WERI-Rb-1 (cell line): Measurements from ENCODE around the gene KRTAP4-1.
"Not testable (repeated sequence)": the region's sequence is repeated elsewhere in the genome, so short reads cannot be mapped to it uniquely, and the experiment has no call there.

Experiments used
- DNase-seq: peaks from one replicate; pipeline ENCODE4 v3.0.0-alpha.2; 2020
- H3K27ac ChIP-seq: fragments of 250-450 bp; sonication (Bioruptor Pico); 2 replicates; pipeline ENCODE4 v1.5.1; 2020; ENCODE audit warnings: mild to moderate bottlenecking, moderate library complexity
- H3K27me3 ChIP-seq: fragments of 250-450 bp; sonication (Bioruptor Pico); 2 replicates; pipeline ENCODE4 v1.5.1; 2021; ENCODE audit warnings: mild to moderate bottlenecking, low read depth, moderate library complexity; ENCODE audit not compliant: insufficient read depth, severe bottlenecking
- H3K36me3 ChIP-seq: fragments of 250-450 bp; sonication (Bioruptor Pico); 2 replicates; pipeline ENCODE4 v1.5.1; 2020; ENCODE audit warnings: mild to moderate bottlenecking, moderate library complexity
- H3K4me3 ChIP-seq: 2 replicates; pipeline ENCODE4 v1.5.1; 2011; ENCODE audit warnings: low read depth, mild to moderate bottlenecking, control low read depth, low read length
- H3K9me3 ChIP-seq: fragments of 250-450 bp; sonication (Bioruptor Pico); 2 replicates; pipeline ENCODE4 v1.5.1; 2021; ENCODE audit warnings: mild to moderate bottlenecking, moderate library complexity; ENCODE audit not compliant: severe bottlenecking
- CTCF ChIP-seq: IDR thresholded peaks from 2 replicates; pipeline ENCODE4 v1.5.1; 2011; ENCODE audit warnings: low read depth, mild to moderate bottlenecking, control low read depth, inconsistent platforms, low read length

Gene KRTAP4-1

DNA sequence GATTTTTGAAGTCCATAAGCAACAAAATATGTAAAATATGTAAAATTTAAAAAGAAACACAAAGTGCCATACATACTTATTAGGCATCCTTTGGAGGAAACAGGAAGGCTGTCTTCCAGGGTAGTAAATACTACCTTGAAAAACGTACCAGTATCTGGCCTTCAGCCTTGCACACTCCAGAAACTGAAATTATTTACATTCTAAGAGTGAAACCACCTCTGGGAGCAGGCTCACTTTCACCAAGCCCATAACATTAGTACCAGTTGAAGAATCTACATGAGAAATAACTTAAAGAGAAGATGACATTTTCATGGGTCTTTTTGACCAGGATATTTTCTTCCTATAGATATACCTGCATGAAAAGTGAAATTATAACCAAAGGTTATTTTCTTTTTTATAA lies 11.4 kb upstream of the KRTAP4-1 start:
- Histone ChIP-seq H3K4me3 (no peak overlapping the region), H3K9me3 (peaks cover 15% of the 10 kb centered on the region), H3K27ac (no peak overlapping the region), H3K27me3 (peaks cover 66% of the 10 kb centered on the region), H3K36me3 (no peaks in the 10 kb centered on the region)
- DNase-seq: no peak
- TF ChIP-seq CTCF: no peak

DNA sequence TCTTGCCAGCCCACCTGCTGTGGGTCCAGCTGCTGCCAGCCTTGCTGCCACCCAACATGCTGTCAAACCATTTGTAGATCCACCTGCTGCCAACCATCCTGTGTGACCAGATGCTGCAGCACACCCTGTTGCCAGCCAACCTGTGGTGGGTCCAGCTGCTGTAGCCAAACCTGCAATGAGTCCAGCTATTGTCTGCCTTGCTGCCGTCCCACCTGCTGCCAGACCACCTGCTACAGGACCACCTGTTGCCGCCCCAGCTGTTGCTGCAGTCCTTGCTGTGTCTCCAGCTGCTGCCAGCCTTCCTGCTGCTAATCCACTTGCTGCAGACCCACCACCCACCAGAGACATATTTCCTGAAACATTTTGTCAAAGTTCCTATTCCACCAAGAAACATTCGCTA lies 5.6 kb upstream of the KRTAP4-1 start:
- TF ChIP-seq CTCF: no peak

DNA sequence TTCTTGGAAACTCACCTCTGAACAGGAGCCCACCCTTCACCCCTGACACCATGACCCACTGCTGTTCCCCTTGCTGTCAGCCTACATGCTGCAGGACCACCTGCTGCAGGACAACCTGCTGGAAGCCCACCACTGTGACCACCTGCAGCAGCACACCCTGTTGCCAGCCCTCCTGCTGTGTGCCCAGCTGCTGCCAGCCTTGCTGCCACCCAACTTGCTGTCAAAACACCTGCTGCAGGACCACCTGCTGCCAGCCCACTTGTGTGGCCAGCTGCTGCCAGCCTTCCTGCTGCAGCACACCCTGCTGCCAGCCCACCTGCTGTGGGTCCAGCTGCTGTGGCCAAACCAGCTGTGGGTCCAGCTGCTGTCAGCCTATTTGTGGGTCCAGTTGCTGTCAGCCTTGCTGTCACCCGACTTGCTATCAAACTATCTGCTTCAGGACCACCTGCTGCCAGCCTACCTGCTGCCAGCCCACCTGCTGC lies 5.2 kb upstream of the KRTAP4-1 start, which contains the start of gene KRTAP9-1:
Gene KRTAP9-1 (plus strand): TSS at position 51 of the 482 bp plus-strand sequence. CDS start 0 bp downstream, at position 51.
- peaks cover 77% of the 10 kb centered on the region for H3K27me3 ChIP-seq
- not testable (repeated sequence) for DNase-seq, H3K9me3 ChIP-seq, H3K36me3 ChIP-seq, H3K4me3 ChIP-seq, H3K27ac ChIP-seq

More for the DNA sequence above, 5.6 kb upstream of the KRTAP4-1 start:
- Histone ChIP-seq H3K27me3 (peaks cover 78% of the 10 kb centered on the region), H3K36me3 (no peaks in the 10 kb centered on the region), H3K4me3 (no peak overlapping the region), H3K9me3 (peaks cover 6% of the 10 kb centered on the region), H3K27ac (no peak overlapping the region)
- DNase-seq: no peak

DNA sequence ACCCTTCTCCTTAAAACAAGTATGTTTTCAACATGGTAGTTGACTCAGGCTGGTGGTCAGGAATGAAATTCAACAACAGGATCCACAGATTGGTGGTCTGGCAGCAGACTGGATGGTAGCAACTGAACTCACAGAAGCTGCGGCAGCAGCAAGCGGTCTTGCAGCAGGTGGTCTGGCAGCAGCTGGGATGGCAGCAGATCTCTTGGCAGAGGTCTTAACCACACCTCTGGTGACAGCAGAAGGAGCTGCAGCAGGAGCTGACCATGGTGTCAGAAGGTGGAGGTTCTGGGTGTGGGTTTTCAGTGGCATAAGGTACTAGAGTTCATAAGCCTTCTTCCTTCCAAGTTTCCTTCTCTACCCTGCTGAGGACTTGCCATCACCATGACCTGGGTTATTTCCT lies 2.2 kb upstream of the KRTAP4-1 start:
- DNase-seq: no peak
- no peak overlapping the region for H3K27ac ChIP-seq
- no peaks in the 10 kb centered on the region for H3K36me3 ChIP-seq
- peaks cover 88% of the 10 kb centered on the region for H3K27me3 ChIP-seq
- no peak for TF ChIP-seq CTCF
- H3K4me3 ChIP-seq: no peak overlapping the region
- H3K9me3 ChIP-seq: no peaks in the 10 kb centered on the region

DNA sequence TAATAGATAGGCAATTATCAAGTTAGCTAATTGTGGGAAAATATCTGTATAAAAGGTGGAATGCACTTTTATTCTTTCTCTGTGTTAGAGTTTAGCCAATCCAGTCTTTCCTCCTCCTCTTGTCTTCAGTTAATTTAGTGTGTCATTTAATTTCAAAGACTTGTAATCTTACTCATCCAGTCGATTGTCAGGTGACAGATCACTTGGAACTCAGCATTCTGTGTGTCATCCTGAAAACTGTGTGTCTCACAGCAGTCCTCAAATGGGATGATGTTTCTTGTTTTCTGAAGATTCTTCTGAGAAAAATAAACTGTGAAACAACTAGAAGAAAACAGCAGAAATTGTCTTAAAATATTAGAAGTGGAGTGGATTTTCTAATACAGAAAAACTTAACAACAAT lies 290 bp upstream of the KRTAP4-1 start:
- no peak for TF ChIP-seq CTCF
- Histone ChIP-seq H3K27me3 (peaks cover 88% of the 10 kb centered on the region), H3K36me3 (no peaks in the 10 kb centered on the region), H3K4me3 (no peak overlapping the region), H3K27ac (no peak overlapping the region), H3K9me3 (no peaks in the 10 kb centered on the region)
- DNase-seq: no peak

- H3K9me3 ChIP-seq: peaks cover 2% of the 10 kb centered on the region
- no peak overlapping the region for H3K4me3 ChIP-seq
- H3K27me3 ChIP-seq: peaks cover 91% of the 10 kb centered on the region
- H3K27ac ChIP-seq: no peak overlapping the region
- no peaks in the 10 kb centered on the region for H3K36me3 ChIP-seq
- no peak for DNase-seq
- TF ChIP-seq CTCF: no peak
These were observed 5.7 kb downstream of the KRTAP4-1 start for GRCh38 chr17:41178843-41179616.
